ENCODE measurements around the gene CFAP90. TPM values are rescaled to one million over a fixed set of nuclear protein-coding genes. Genes with fewer than 3 reads are reported as not detected.

Gene CFAP90
- total RNA-seq, 4 donors from 2014 or later, result 0.88 TPM; not detected in 3

DNA sequence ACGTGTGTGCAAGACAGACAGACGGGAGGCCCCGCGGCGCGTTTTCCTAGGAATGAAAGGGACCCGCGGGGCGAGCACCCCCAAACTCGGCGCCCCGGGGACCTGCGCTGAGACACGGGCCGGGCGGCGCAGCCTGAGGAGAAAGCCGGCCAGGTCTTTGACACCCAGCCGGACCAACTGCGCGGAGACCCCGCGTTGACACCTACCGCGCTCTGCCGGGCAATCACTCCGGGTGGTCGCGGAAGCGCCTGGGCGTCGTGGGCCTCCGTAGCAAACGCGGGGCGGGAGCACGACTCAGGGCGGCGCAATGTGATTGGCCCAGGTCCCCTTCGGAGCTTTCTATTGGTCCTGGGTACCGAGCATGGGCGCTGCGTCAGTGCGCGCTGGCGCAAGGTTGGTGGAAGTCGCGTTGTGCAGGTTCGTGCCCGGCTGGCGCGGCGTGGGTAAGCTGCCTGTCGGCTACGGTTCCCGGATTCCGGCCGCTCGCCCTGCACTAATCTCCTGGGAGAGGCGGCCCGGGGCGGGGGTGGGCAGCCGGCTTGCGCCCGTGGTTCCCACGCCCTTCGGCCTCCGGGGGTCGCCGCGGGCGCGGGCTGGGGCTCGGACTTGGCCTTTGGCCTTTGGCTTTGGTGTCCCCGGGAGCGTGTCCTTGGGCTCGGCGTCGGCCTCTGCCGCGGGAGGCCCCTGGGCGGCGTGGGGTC lies 18.0 kb upstream of the CFAP90 start, which contains the start of the genes FASTKD3 and MTRR:
Gene FASTKD3, minus strand, starts transcription at position 259 of the 701 bp plus-strand sequence. CDS start 948 bp downstream, outside the sequence.
Gene MTRR, plus strand, starts transcription at position 376 of the 701 bp plus-strand sequence. CDS start 1,647 bp downstream, outside the sequence.
- peak; percentile 100 for ATAC-seq (ENCODE audit: low FRiP score)
- DNase-seq (ENCODE audit: low spot score), result peak; percentile 85
- TF ChIP-seq CTCF (IDR thresholded peaks at IDR 0.05), result no peak

GRCh38 chr5:7868427-7868772 lies 17.5 kb upstream of the CFAP90 start:
- no peak for TF ChIP-seq CTCF (IDR thresholded peaks at IDR 0.05)

DNA sequence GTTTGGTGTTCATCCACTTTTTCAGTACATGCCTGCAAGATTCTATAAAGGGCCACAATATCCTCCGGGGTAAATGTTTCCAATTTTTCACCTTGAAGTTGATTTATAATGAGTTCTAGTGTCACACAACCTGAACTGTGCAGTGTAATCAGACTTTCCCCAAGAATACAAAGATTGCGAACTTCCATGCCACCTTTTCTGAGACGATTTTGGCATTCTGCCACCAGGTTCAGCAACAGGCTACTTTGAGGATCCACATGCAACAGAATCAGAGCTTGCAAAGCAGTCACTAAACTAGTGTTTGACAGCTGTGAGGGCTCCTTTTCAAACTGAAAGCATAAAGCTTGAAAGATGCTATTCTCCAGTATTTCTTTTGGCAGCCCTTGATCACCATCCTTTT lies 16.3 kb upstream of the CFAP90 start:
- ATAC-seq (ENCODE audit: low FRiP score) (no peak), DNase-seq (ENCODE audit: low spot score) (no peak)
- TF ChIP-seq CTCF (IDR thresholded peaks at IDR 0.05), result no peak

More at GRCh38 chr5:7868427-7868772, 17.5 kb upstream of the CFAP90 start:
- no peak for DNase-seq (ENCODE audit: low spot score)
- peak; percentile 3 for ATAC-seq (ENCODE audit: low FRiP score)

DNA sequence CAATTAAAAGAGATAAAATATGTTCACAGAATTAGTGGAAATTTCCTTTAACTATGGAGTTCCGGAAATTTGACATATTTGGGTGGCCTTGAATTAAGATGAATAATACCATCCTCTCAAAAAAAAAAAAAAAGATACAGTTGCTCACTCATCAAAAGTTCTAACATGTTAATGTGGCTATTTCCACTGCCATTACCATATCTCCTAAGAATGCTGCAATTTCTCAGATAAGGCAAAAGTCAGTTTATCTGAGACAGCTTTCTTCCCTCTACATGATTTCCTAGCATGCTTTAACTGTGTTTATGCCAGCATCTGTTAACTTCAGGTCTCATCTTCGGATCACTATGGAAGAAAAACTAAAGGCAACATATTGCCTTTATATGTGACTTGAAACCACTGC lies 15.3 kb upstream of the CFAP90 start:
- no peak for ATAC-seq (ENCODE audit: low FRiP score)
- TF ChIP-seq CTCF (IDR thresholded peaks at IDR 0.05), result no peak
- no peak for DNase-seq (ENCODE audit: low spot score)

- DNase-seq (ENCODE audit: low spot score) (no peak), ATAC-seq (ENCODE audit: low FRiP score) (no peak)
- TF ChIP-seq CTCF (IDR thresholded peaks at IDR 0.05), result no peak
Observed at GRCh38 chr5:7857926-7858632, 7.1 kb upstream of the CFAP90 start.

DNA sequence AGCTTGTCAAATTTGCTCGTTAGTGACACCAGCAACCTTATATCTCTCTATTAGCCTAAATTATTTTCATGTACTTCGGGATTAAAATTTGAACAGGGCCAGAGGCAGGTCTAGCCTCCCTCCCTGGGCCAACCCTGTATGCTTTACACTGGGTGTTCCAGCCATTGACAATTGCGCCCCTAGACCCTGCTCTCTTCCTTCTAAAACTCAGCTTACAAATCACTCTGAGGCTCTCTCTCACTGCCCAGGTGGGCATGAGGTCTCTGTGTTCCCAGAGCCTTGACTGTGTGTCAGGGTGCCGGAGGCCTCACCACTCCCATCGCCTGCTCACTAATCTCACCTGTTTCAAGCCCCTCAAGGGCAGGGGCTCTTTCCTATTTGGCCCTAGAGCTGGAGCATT lies 6.4 kb upstream of the CFAP90 start:
- no peak for TF ChIP-seq CTCF (IDR thresholded peaks at IDR 0.05)
- no peak for DNase-seq (ENCODE audit: low spot score)
- no peak for ATAC-seq (ENCODE audit: low FRiP score)
